ENCODE results near the gene FCMR. TPM values are rescaled to one million over a fixed set of nuclear protein-coding genes. Genes with fewer than 3 reads are reported as not detected.

The FCMR gene
- total RNA-seq, 4 donors from 2014 or later, result 1.1 to 54.1 (median 4.3) TPM

GRCh38 chr1:206896261-206896660, 25.5 kb downstream of the FCMR start:
- TF ChIP-seq, protein P1, sequence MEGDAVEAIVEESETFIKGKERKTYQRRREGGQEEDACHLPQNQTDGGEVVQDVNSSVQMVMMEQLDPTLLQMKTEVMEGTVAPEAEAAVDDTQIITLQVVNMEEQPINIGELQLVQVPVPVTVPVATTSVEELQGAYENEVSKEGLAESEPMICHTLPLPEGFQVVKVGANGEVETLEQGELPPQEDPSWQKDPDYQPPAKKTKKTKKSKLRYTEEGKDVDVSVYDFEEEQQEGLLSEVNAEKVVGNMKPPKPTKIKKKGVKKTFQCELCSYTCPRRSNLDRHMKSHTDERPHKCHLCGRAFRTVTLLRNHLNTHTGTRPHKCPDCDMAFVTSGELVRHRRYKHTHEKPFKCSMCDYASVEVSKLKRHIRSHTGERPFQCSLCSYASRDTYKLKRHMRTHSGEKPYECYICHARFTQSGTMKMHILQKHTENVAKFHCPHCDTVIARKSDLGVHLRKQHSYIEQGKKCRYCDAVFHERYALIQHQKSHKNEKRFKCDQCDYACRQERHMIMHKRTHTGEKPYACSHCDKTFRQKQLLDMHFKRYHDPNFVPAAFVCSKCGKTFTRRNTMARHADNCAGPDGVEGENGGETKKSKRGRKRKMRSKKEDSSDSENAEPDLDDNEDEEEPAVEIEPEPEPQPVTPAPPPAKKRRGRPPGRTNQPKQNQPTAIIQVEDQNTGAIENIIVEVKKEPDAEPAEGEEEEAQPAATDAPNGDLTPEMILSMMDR (IDR thresholded peaks at IDR 0.05; ENCODE audit: low read depth), result no peak

DNA sequence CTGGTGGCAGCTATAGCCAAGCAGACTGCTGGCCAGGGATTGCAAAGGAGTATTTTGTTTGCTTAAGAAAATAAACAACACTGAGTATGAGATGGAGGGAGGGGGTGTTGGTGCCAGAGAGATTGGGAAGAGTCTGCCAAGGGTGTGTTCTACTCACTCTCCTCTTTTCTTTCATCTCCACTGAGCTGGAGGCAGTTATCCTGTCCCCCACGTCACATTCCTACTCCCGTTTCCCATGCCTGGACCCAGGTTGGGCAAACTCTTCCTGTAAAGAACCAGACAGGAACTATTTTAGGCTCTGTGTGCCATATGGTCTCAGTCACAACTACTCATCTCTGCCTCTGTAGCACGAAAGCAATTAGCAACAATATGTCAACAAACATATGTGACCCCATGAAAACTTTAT, 25.9 kb downstream of the FCMR start:
- TF ChIP-seq, protein P1 (IDR thresholded peaks at IDR 0.05; ENCODE audit: low read depth), result no peak

DNA sequence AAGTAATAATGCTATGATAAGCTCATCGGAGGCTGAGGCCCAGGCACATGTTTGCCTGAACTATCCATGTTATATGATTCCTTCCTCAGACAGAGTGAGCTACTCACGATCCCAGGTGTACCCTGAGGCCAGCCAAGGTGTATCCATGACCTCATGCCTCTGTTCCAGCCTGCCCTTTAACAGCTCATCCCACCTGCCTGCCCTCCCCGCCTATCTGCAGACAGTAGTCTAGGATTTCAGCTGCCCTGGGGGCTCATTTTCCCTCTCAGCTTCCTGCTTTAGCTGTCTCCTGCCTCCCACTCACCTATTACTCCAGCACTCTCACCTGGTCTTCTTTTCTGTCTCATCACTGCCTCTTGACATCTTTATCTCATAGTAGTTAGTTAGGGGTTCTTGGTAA, 26.4 kb downstream of the FCMR start:
- TF ChIP-seq, protein P1 (IDR thresholded peaks at IDR 0.05; ENCODE audit: low read depth), result no peak

DNA sequence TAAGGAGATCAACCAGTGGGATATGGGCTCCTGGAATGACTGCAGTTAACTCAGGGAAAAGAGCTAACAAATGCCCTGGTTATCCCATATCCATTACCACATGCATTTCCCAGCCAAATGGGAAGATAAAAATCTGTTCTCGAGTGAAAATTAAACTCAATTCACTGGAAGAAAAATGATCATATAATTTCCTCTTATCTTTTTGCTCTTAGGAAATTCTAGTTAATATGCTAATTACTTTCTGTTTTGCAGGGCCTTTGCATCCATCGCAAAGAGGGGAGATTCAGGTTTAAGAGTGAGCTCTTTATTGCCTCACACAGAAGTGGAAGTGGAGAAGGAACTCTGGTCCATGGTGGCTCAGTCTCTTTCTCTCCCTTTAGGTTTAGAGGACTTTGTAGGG, 28.4 kb downstream of the FCMR start:
- TF ChIP-seq, protein P1 (IDR thresholded peaks at IDR 0.05; ENCODE audit: low read depth), result no peak

DNA sequence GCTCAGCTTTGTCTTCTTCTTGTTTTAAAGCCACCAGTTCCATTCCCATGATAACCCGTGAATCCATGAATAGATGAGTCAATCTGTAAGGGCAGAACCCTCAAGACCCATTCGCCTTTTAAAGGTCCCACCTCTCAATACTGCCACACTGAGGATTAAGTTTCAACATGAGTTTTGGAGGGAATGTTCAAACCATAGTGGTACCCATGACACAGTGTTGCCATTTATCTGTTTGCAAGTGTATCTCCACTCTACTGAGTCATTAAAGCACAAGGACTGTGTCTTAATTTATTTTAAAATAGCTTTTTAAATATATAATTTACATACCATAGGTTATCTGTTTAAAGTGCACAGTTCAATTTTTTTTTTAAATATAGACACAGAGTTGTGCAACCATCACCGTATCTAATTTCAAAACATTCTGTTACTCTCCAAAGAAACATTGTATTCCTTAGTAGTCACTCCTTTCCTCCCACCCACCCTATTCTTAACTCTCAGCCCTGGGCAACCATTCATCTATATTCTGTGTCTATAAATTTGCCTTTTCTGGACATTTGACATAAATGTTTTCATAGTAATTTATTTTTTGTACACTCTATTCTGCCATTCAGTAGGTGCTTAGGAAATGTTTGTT, 29.3 kb downstream of the FCMR start:
- TF ChIP-seq, protein P1 (IDR thresholded peaks at IDR 0.05; ENCODE audit: low read depth), result no peak

DNA sequence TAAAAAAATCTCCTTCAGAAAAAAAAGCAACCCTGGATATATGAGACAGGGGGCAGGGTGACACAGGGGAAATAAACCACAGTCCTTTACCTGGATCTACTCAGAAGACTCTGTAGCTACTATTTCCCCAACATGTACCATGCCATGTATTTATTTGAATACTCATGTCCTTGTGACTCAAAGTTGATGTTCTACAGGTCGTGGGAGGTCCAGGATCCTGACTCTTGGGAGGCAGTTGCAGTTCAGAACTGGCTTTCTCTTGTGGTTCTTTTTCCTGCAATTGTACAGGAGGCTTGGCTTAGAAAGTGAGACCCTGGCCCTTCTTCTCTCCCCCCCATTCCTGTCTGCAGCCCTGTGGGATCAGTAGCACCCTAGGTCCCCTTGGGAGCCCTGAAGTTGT, 30.3 kb downstream of the FCMR start:
- TF ChIP-seq, protein P1 (IDR thresholded peaks at IDR 0.05; ENCODE audit: low read depth), result no peak

DNA sequence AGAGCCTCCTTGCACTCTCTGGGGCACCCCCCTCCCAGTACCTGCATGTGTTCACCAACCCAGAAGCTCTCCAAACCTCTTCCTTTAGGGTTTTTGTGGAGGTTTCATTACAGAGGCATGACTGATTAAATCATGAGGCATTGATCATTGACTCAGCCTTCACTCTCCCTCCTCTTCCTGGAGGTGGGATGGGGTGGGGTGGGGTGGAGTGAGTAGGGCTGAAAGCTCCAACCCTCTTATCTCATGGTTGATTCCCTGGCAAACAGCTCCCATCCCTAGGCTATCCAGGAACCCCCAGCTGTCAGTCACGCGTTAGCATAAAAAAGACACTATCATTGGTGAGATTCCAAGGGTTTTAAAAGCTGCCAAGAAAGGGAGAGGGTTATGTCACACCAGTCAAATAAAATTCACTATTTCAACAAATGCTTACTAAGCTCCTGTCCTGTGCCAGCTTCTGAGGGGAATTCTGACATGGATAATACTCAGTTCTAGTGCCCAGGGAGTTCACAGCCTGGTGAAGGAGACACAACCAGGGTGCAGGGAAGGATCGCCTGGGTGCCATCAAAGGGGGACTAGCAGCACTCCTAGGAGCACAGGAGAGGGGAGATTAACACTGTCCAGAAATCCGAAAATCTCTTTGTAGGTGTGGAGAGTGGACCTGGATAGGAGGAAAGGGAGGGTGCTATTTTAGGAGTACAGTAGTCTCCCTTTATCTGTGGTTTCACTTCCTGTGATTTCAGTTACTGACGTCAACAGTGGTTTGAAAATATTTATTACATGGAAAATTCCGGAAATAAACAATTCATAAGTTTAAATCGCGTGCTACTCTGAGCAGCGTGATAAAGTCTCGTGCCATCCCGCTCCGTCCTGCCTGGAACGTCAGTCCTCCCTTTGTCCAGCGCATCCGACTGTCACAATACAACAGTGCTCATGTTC, 31.3 kb downstream of the FCMR start:
- TF ChIP-seq, protein P1 (IDR thresholded peaks at IDR 0.05; ENCODE audit: low read depth), result no peak

All from subcutaneous adipose tissue (tissue), 4 donors.